Bronchial epithelial cell (primary cell): ENCODE data around the gene ANK2. TPM values are rescaled to one million over a fixed set of nuclear protein-coding genes. Genes with fewer than 3 reads are reported as not detected.
A peak's percentile ranks its signal among the peaks of the same experiment; 100 is the strongest.

Experiments used
- DNase-seq: peaks from one replicate; pipeline ENCODE4 v3.0.0-alpha.2; 2010; ENCODE audit warnings: low read depth
- FAIRE-seq: peaks from 2 replicates; lab custom pipeline; 2011; peaks lifted over from hg19 to GRCh38; lab: Jason Lieb, UNC
- H3K27me3 ChIP-seq: 2 replicates; pipeline ENCODE4 v1.5.1; 2011; ENCODE audit warnings: low read length; ENCODE audit not compliant: control insufficient read depth, insufficient read depth
- H3K36me3 ChIP-seq: 2 replicates; pipeline ENCODE4 v1.5.1; 2011; ENCODE audit warnings: low read length; ENCODE audit not compliant: control insufficient read depth, insufficient read depth
- H3K4me3 ChIP-seq: 2 replicates; pipeline ENCODE4 v1.5.1; 2011; ENCODE audit warnings: mild to moderate bottlenecking, low read depth, low read length, control low read depth
- CTCF ChIP-seq: IDR thresholded peaks from 2 replicates; pipeline ENCODE4 v1.5.1; 2011; ENCODE audit warnings: mild to moderate bottlenecking, moderate library complexity, low read length, control low read depth, inconsistent platforms; ENCODE audit not compliant: insufficient read depth, severe bottlenecking
- total RNA-seq: library from RNA; depleted of rRNA; stranded (reverse); fragments of >200 nt; gene quantifications from 2 replicates; pipeline ENCODE4 v1.2.1, GENCODE V29; 2014

The ANK2 gene
- total RNA-seq, 1 donor from 2014 or later: 2.6 TPM

- H3K4me3 ChIP-seq: no peak overlapping the region
- no peak for FAIRE-seq
- H3K27me3 ChIP-seq: no peaks in the 10 kb centered on the region
- no peak for DNase-seq
- no peak for TF ChIP-seq CTCF
- no peaks in the 10 kb centered on the region for H3K36me3 ChIP-seq
These were observed 28.5 kb upstream of the ANK2 start for GRCh38 chr4:113020966-113021365.

GRCh38 chr4:113024388-113024787, 25.1 kb upstream of the ANK2 start:
- peak; percentile 22 for DNase-seq
- no peaks in the 10 kb centered on the region for H3K27me3 ChIP-seq
- FAIRE-seq: no peak
- H3K36me3 ChIP-seq: no peaks in the 10 kb centered on the region
- no peak for TF ChIP-seq CTCF
- H3K4me3 ChIP-seq: no peak overlapping the region

GRCh38 chr4:113025416-113025815, 24.0 kb upstream of the ANK2 start:
- no peaks in the 10 kb centered on the region for H3K36me3 ChIP-seq
- DNase-seq (no peak), FAIRE-seq (no peak)
- H3K4me3 ChIP-seq: no peak overlapping the region
- no peak for TF ChIP-seq CTCF
- H3K27me3 ChIP-seq: no peaks in the 10 kb centered on the region

GRCh38 chr4:113026556-113026955, 22.9 kb upstream of the ANK2 start:
- Histone ChIP-seq H3K36me3 (no peaks in the 10 kb centered on the region), H3K4me3 (no peak overlapping the region), H3K27me3 (no peaks in the 10 kb centered on the region)
- peak; percentile 18 for DNase-seq
- FAIRE-seq: no peak
- TF ChIP-seq CTCF: no peak

- Histone ChIP-seq H3K36me3 (no peaks in the 10 kb centered on the region), H3K27me3 (no peaks in the 10 kb centered on the region), H3K4me3 (no peak overlapping the region)
- no peak for TF ChIP-seq CTCF
- FAIRE-seq (no peak), DNase-seq (no peak)
These were observed 21.4 kb upstream of the ANK2 start for GRCh38 chr4:113028074-113028473.

GRCh38 chr4:113031212-113031611, 18.2 kb upstream of the ANK2 start:
- DNase-seq: no peak
- no peak for TF ChIP-seq CTCF
- no peak for FAIRE-seq
- Histone ChIP-seq H3K36me3 (no peaks in the 10 kb centered on the region), H3K27me3 (no peaks in the 10 kb centered on the region), H3K4me3 (no peak overlapping the region)
